ENCODE results near the gene F2RL1.
"Not testable (repeated sequence)": the region's sequence is repeated elsewhere in the genome, so short reads cannot be mapped to it uniquely, and the experiment has no call there.

F2RL1 gene

GRCh38 chr5:76805821-76806505 lies 12.9 kb upstream of the F2RL1 start:
- no peak for DNase-seq (ENCODE audit: low read depth)

GRCh38 chr5:76807296-76807695 lies 11.5 kb upstream of the F2RL1 start:
- DNase-seq (ENCODE audit: low read depth): no peak

- DNase-seq (ENCODE audit: low read depth): no peak
Measured at GRCh38 chr5:76808141-76808691, 10.6 kb upstream of the F2RL1 start.

DNA sequence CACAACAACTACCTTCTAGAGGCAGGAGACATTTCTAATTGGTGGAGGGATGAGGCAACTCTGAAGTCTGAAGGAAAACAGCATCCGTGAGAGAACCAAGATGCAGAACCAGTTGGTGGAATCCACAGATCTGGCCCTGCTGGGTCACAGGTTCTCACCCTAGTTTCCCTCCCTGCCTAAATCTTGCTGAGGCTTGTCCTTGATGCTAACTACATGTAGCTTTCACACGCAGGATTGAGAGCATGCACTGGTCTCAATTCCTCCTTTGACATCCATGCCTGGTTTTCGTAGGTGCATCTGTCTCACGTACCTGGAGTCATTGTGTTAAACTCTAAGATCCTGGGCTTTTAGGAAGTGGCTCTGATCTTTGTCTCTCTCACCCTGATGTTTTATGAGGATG lies 9.7 kb upstream of the F2RL1 start:
- no peak for DNase-seq (ENCODE audit: low read depth)

DNA sequence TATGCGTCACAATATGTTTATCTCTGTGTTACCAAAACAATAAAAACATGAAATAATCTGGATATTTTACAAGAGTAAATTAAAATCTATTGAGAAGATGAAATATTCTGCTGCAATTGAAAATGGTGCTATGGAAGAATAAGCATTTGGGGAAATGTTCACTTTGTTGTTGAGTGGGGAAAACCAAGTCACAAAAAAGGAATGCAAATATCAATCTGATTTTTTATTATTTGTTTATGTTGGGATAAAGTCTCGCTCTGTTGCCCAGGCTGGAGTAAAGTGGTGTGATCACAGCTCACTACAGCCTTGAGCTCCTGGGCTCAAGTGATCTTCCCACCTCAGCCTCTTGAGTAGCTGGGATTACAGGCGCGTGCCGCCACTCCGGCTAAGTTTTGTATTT lies 8.6 kb upstream of the F2RL1 start:
- DNase-seq (ENCODE audit: low read depth): no peak

DNA sequence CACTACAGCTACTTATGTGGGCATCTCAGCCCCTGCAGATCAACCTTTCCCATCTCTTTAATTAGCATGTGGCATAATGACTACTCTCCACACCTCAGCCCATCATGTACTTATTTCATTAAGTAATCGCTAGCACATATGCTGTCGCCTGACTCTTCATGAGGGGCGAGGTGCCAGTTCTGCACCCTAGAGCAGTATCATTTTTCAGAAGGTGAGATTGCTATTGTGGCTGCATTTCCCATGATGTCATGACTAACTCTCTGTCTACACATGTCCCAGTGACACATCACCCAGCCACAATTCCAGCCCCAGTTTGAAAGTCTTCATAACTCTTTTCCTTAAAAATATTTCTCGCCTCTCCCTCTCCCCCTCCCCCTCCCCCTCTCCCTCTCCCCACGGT lies 7.6 kb upstream of the F2RL1 start:
- no peak for DNase-seq (ENCODE audit: low read depth)

DNA sequence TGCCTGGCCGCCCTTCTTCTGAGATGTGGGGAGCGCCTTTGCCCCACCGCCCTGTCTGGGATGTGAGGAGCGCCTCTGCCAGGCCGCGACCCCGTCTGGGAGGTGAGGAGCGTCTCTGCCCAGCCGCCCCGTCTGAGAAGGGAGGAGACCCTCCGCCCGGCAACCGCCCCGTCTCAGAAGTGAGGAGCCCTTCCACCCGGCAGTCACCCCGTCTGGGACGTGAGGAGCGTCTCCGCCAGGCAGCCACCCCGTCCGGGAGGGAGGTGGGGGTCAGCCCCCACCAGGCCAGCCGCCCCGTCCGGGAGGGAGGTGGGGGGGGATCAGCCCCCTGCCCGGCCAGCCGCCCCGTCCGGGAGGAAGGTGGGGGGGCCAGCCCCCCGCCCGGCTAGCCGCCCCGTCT lies 6.6 kb upstream of the F2RL1 start:
- not testable (repeated sequence) for DNase-seq (ENCODE audit: low read depth)

DNA sequence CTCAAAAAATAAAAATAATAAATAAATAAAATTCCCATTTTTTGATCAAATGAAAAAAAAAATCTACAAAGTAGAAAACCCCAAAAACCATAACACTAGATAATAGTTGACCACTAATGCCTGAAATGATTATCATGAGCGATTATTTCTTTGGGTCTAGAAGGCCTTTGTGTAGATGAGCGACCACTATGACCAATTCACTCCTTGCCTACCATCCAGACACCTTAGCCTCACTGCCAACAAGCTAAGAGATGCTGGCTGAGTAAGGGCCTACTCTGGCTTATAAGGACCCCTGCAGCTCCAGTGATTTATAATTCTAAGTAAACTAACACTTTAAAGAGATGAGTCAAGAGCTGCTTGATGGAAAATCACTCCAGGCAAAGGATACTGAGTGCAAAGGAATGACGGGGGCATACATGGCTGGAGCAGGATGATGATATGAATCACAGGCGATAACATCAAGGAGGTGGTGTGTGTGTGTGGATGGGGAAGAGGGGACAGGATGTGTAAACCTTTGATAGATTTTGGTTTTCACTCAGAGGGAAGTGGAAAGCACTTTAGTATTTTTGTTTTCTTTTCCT lies 4.8 kb upstream of the F2RL1 start:
- no peak for DNase-seq (ENCODE audit: low read depth)

- DNase-seq (ENCODE audit: low read depth): no peak
Measured at GRCh38 chr5:76816110-76816831, 2.6 kb upstream of the F2RL1 start.

DNA sequence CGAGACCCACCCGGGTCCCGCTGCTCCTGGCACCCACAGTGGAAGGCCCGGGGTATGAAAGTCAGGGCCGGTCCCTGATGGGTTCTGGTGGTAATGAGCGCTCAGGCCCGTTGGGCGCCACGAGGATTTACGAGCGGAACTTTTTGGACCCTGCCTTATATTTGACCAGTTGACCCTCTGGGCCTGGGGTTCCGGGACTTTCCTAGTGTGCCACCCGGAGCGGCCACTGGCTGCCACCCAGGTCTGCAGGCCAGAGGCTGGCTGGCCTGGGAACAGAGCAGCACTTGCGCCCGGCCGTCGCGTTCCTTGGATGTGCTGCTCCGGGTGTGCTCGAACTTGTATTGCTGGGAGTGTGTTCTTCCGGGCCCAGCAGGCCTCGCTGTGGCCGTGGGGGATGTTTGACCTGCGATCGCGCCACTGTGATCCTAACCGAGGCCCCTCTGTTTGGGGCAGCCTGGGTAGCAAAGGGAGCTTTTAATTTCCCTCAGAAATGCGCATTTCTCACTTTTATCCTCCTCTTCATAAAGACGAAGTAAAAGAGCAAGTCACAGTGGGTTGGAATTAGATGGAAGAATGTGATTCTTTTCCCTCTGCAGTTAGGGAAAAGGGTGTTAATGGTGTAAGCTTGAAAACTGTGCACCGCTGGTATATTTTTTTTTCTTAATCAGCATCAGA lies 1.2 kb downstream of the F2RL1 start:
- no peak for DNase-seq (ENCODE audit: low read depth)

GRCh38 chr5:76820526-76820890 lies 1.7 kb downstream of the F2RL1 start:
- no peak for DNase-seq (ENCODE audit: low read depth)

DNA sequence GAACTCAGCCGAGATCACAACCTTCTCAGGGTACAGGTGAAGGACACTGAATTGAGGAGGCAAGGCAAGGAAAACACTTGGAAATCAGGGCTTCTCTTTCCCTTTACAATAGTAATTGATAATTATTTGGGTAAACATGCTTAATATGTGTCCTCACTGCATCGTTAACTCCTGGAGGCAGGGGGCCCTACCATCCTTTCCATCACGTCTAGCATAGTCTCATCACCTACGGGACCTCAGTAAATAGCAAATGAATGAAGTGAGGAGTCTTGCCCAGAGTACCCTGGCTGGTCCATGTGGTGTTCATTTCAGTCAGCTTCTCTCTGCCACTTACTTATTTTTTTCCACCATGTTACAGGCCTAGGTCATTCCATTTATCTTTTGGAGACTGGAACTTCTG lies 2.3 kb downstream of the F2RL1 start:
- no peak for DNase-seq (ENCODE audit: low read depth)

DNA sequence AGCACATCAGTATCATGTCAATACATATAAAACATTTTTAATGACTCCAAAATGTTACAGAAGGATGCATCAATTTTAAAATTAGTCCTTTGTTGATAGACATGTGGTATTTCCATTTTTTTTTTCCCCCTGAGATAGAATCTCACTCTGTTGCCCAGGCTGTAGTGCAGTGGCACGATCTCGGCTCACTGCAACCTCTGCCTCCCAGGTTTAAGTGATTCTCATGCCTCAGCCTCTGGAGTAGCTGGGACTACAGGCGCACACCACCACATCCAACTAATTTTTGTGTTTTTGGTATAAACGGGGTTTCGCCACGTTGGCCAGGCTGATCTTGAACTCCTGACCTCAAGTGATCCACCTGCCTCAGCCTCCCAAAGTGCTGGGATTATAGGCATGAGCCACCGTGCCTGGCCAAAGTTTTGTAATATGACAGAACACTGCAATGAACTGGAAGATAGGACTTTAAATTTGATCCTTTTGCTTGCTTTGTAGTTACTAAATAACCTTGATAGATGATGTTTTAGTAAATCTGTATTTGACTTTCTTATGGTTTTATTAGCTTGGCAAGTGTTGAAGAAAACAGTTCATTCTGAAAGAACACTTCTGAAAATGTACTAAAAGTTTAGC lies 3.4 kb downstream of the F2RL1 start:
- DNase-seq (ENCODE audit: low read depth): not testable (repeated sequence)

- not testable (repeated sequence) for DNase-seq (ENCODE audit: low read depth)
Measured at GRCh38 chr5:76826416-76826815, 7.6 kb downstream of the F2RL1 start.

DNA sequence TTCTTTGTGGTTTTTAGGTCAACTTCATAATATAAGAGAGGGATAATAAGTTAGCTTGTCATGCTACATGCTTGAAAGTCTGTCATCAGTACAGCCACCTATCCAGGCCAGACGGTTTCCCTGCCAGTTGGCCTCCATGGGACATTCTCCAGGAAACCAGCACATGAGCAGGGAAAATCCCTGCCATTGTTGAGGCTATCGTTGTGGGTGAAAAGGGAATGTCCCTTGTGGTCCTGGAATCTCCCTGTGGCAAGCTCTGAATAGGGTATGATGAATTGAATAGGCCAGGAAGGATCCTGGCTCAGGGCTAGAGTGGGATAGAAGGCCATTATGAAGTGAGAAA lies 12.3 kb downstream of the F2RL1 start:
- no peak for DNase-seq (ENCODE audit: low read depth)

- no peak for DNase-seq (ENCODE audit: low read depth)
Measured at GRCh38 chr5:76836181-76836580, 17.4 kb downstream of the F2RL1 start.

DNA sequence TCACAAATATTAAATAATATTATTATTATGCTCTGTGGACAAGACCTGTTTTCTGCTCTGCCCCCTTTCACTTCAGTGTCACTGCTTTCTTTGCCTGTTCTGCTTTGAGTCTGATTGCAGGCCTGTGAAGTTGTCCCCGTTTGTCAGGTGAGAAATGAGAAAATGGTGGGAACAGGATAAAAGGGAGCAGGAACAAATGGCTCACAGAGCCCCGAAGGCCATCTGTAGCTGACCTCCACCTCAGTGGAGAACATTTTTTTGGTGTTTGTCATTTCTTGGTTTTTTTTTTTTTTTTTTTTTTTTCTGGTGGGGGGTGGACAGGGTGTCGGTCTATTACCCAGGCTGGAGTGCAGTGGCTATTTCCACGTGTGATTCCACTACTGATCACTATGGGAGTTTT lies 17.8 kb downstream of the F2RL1 start:
- no peak for DNase-seq (ENCODE audit: low read depth)

DNA sequence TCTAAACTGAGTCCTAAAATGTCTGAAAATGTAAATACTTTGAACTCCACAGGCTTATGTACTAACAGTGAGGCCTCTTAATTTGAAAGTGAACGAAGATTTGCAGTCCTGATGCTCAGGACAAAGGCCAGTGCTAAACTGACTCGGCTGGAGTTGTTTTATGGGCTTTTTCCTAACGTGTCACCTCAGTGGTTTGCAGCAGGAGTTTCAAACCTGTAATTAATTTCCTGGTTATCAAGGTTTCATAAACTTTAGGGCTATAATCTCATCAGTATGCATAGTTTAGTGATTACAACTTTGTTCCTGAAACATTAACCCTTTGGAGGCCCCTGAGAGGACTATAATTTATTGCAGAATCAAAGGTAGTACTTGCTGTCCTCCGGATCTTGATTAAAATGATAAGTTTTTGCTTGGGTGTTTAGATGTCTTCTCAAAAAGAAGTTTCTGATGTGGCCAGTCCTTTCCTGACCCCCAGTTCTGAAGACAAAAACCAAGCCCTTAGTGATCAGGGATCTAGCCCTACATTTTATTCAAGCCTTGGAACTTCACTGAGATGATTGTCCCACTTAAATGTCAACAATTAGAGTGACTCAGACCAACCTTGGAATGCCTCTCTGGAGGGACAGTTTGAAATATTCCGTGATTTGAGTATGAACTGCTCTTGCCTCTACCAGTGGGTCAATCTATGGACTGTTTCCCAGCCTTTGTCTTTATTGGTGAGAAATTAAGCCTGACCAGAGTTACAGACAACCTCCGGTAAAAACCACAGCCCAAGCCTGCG lies 19.8 kb downstream of the F2RL1 start:
- no peak for DNase-seq (ENCODE audit: low read depth)

DNA sequence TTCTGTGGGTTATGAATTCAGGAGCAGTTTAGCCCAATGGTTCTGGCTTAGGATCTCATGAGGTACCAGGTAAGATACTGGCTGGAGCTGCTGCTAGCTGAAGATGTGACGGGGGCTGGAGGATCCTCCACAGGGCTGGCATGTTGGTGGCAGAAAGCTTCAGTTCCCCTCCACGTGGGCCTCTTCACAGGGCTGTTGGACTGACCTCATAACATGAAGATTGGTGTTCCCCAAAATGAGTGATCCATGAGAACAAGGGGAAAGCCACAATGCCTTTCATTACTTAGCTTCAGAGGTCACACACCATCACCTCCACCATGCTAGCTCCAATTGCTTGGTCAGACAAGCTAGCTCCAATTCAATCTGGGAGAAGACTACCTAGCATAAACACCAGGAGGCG lies 22.5 kb downstream of the F2RL1 start:
- DNase-seq (ENCODE audit: low read depth): no peak

DNA sequence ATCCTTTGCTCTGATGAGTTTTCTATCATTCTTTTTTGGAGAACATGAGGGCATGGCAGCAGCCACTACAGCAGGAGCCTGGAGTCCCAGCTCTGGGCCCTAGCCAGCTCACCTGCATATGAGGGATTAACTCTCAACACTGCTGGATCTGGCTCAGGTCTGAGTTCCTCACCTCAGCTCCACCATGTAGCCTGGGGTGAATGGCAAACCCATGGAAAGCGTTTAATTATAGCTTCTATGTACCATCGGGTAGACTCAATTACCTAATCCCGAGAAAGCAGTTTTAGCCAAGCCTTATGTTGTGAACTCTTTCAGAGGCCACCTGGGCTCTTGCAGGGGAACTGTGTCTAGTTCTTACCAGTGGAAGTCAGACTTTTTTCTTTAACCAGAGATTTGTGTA lies 27.1 kb downstream of the F2RL1 start:
- no peak for DNase-seq (ENCODE audit: low read depth)

DNA sequence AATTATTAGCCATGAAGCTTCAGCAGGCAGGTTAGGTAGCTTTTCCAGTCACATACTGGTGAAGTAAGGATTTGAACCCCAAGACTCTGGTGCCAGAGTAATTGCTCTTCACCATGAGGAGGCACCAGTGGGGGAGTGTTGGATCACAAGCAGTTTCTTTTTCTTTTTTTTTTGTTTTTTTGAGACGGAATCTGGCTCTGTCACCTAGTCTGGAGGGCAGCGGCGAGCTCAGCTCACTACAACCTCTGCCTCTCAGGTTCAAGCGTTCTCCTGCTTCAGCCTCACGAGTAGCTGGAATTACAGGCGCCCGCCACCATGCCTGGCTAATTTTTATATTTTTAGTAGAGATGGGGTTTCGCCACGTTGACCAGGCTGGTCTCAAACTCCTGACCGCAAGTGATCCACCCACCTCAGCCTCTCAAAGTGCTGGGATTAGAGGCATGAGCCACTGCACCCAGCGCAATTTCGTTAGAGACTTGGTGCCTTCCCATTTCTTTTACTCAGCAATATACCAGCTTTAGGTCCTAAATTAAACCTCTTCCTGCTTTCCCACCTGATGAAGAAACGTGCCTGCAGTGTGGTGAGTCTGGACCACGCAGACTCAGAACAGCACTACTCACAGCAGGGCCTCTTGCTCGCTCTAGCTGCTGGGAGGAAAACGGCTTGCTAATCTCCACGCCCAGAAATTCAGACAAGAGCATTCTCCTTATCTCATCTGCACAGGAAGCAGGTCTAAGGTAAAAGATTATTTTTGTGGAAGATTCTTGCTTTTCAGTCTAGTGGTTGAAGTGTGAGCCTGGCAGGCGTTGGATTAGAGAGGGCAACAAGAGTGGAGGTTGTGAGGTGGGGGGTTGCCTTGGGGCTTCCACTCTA lies 30.8 kb downstream of the F2RL1 start, which contains the start of gene S100Z:
S100Z (plus strand) TSS at position 596 of the 873 bp plus-strand sequence. CDS start 25,346 bp downstream, outside the sequence.
- DNase-seq (ENCODE audit: low read depth): peak; percentile 35

Measured in activated T-cell treated with anti-CD3 and anti-CD28 coated beads for 24 hours (primary cell).